ENCODE measurements around the gene MRPL42.
A peak's percentile ranks its signal among the peaks of the same experiment; 100 is the strongest.
"Not testable (repeated sequence)": the region's sequence is repeated elsewhere in the genome, so short reads cannot be mapped to it uniquely, and the experiment has no call there.

Gene MRPL42

GRCh38 chr12:93467351-93468007 is at the start of gene MRPL42:
MRPL42 (plus strand) TSS chr12:93467514; CDS start chr12:93469286, 1,772 bp downstream.
- peak; percentile 98 for DNase-seq

DNA sequence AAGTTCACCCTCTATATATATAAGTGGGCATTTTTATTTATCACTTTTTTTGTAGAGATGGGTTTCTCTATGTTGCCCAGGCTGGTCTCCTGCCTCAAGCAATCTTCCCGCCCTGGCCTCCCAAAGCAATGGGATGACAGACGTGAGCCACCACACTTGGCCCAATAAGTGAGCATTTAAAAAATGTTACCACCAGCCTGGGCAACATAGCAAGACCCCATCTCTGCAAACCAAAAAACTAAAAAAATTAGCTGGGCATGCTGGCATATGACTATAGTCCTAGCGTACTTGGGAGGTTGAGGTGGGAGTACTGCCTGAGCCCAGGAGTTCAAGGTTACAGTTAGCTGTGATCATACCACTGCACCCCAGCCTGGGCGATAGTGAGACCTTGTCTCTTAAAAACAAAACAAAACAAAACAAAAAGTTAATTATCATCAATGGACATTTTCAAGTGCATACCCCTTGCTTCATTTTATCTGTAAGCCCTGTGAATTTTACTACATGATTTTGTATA is 49.3 kb upstream of the MRPL42 start:
- no peak for DNase-seq

DNA sequence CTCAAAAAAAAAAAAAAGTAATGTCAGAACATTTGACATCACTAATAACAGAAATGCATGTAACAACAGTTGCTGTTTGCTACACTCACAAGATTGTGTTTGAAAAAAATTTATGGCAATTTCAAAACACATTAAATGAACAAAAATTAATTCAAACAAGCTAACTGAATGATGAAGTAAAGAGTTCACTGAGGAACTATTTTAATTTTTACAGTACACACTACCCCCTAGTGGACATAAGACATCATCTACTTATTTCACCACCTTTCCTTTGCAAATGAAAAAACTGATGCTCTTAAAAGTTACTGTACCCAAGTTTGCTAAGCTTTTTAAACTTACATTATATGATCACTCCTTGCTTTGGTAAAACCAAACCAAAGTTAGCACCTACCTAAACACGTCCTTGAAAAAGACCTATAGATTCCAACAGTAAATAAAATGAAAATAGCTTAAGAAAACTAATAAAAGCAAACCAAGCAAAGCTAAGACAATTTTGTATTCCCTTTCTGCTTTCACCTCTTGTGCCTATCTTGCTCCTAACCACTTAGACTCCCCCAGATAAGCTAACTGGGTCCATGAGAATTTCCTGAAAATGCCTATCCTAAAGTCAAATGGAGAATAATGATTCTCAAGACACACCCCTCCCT is 47.8 kb upstream of the MRPL42 start:
- DNase-seq, result no peak

GRCh38 chr12:93422050-93422449 is 45.3 kb upstream of the MRPL42 start:
- DNase-seq, result no peak

DNA sequence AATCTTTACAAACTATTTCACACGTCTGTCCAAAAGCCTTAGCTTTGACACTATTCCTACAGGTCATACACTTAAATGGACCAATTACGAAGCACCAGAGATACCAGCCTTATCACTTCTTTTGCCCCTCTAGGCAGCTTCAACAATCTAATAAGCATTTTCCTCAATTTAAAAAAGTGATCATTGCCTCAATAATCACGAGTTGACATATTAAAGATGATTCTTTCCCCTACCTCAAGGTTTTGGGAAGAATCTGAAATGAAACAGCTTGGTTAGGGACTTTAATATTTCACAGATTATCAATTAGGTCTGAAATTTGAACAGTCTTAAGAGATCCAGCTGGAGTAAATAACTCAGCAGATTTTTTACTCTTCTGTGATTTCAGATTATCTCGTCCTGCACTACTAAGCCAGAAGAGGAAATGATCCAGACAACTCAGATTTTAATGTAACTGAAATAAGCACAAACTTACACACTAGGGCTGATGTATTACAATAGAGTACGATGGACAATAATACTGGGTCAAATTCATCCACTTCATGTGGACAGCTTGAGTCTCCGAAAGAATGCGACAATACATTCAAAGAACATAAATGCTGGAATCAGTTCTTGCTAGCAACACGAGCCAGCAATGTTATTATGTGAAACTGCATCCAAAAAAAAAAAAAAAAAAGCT is 41.4 kb upstream of the MRPL42 start:
- DNase-seq, result no peak

DNA sequence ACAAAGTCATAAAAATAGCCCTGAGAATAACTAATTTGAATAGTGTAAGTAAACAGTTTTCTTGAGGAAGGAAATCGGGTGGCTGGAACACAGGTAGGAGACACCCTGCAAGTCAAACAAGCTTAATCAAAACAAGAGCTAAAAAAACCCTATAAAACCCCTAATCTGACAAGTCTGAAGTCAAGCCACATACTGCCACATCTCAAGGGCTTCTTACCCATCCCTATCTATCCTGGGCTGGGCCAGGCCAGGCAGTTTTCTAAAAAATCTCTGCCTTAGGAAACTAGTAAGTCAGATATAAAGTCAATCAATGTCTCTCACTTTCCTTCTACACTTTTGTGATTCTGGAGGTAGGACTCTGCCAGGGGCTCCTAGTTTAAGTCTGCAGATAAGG is 40.9 kb upstream of the MRPL42 start:
- no peak for DNase-seq

DNA sequence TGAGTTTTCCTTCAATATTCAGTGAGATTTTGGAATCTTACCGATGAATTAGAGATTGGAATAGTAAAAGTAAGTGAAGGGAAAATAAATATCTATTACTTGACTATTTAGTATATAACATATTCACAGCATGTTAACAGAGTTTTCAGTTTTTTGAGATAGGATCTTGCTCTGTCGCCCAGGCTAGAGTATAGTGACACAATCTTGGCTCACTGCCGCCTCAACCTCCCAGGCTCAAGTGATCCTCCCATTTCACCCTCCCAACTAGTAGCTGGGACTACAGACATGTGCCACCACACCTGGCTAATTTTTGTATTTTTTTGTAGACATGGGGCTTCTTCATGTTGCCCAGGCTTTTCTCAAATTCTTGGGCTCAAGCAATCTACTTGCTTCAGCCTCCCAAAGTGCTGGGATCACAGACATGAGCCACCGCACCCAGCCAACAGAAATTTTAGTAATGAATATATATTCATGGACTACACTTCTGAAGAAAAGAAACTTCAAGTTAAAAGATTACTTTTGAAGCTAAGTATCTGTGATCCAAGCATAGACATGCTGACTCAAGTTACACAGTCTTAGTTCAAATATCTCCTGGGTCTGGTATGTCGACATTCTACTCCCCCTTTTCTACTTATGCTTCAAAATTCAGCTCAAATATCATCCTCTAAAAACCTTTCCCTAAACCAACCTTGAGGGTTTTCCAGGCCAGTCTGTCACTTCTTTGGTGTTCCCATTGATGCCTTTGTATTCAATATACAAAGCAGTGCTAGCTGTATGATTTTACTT is 39.3 kb upstream of the MRPL42 start:
- no peak for DNase-seq

- no peak for DNase-seq
Measured at GRCh38 chr12:93429448-93429847, 37.9 kb upstream of the MRPL42 start.

DNA sequence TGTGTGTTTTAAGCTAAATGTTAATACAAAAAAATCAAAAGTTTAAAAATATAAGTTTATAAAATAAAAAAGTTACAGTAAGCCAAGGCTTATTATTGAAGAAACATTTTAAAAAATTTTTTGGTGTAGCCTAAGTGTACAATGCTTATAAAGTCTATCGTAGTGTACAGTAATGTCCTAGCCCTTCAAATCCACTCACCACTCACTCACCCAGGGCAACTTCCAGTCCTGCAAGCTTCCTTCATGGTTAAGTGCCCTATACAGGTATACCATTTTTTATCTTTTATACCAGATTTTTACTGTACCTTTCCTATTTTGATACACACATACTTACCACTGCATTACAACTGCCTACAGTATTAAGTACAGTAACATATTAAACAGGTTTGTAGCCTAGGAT is 37.5 kb upstream of the MRPL42 start:
- DNase-seq, result no peak

GRCh38 chr12:93430280-93430679 is 37.0 kb upstream of the MRPL42 start:
- DNase-seq, result no peak

GRCh38 chr12:93432031-93432430 is 35.3 kb upstream of the MRPL42 start:
- DNase-seq, result not testable (repeated sequence)

- no peak for DNase-seq
Measured at GRCh38 chr12:93434256-93434865, 33.0 kb upstream of the MRPL42 start.

DNA sequence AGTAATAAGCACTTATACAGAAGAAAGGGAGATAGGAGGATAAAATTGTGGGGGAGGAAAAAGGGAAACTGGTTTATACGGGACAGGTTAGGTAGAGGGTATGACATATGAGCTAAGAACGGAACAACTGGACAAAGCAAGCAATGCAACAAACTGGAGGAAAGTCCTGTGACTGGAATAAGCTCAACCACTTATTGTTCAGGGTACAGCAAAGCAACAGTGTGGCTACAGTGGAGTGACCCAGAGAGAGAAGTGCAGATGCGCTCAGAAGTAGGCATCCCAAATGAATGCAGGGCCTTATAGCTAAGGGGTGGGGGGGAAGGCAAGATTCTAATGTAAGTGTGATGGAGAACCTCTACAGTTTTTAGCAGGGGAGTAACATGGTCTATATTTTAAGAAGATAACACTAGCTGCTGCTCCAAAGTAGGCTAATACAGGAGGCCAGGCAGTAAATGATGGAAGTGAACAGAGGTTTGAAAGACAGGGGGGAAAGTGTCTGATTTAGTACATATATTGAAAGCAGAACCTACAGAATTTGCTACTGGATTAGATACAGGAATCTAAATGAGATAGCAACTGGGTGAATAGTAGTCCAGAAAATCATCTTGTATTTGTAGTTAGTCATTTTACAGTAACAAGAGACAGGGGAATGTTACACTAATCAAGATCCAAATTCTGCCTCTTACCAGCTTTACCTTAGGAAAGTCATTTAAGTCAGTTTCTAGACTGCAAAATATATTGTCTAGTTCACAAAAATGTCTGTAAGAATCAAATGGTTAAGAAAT is 28.9 kb upstream of the MRPL42 start:
- no peak for DNase-seq

DNA sequence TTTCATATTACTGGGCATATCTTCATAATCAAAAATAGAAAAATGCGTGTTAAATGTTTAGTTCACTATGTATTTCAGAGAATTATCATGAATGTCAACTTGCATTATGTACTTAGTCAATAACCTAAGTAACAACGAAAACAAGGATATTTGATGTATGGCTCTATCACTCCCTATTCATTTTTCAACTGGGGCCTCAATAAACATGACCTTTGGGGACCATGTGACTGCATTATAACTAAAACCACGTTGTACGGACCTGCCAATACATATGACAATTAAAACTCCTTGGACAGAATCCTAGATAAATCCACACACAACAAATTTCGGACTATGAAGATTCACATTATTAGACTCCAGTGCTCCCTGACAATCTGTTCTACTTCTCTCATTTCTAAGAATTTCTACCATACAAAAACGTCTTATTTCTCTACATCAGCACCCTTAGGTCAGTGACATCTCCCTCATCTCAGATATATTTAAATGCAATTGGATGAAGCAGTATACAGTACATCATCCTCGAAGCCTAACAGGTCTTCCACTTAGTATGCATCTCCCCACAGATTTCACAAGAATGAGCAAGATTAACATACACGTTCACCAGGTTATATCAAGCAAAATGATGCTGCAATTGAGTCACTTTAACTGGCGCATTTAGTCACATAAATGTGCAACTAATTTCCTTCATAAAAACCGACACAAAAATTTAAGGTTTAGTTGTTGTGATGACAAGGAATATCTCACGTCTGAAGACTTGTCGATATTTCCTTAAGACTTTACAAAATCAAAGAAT is 27.1 kb upstream of the MRPL42 start:
- DNase-seq, result no peak

DNA sequence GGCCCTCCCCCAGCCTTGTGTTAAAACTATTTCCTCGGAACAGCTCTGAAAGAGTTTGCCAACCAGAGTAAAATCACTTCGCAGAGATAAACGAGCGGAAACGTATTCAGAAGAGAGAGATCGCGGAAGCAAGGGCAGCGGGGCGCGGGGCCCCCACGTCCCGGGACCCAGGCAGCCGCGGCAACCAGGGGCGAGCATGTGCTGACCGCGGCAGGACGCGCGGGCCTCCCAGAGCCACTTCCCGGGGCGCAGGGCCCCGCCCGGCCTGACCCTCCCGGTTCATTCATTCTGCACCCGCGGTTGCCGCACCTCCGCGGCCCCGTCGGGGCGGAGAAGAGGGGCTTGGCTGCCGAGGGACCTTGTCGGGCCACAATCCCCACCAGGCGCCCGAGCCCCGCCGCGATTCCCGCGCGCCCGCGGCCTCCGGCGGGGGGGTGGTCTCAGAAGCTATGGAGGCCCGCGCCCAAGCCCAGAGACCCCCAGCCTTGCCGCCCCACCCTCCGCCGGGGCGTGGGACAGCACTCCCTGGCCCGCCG is 26.2 kb upstream of the MRPL42 start:
- DNase-seq, result peak; percentile 55

DNA sequence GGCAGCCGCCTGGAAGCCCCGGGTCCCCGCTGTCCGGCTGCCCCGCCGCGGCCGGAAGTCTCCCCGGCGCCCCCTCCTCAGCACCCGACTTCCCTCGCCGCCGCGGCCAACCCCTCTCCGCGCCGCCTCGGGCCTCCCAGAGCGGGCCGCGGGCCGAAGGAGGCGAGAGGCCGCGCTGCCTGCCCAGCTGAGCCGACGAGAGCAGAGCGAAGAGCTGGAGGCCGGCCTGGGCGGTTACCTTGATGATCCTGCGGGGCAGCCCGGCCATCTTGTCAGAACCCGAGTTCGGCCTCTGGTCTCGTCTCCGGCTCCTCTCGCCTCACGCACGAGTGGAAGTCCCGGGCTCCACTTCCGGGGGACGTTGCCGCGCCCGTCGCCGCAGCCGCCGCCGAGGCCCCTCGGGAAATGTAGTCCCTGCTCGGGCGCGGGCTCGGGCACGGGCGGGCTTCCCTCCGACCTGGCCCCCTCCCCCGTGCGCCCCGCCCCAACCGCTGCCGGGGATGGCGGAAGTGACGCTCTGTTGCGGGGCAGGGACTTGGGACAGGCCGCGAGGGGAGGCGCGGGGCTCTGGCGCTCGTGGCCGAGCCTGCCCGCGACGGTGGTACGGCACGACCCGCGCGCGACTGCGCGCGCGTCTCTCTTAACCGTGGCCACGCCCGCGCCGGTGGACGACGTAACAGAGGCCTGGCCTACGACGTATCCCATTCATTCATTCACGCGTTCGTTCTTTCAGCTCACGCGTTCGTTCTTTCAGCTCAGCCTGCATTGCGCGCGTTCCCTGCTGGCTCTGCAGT is 25.5 kb upstream of the MRPL42 start, which contains the start of gene UBE2N:
UBE2N (minus strand) TSS at position 331 of the 794 bp plus-strand sequence; CDS start at position 268, 63 bp downstream.
- peak; percentile 98 for DNase-seq

- no peak for DNase-seq
Measured at GRCh38 chr12:93442411-93443340, 24.6 kb upstream of the MRPL42 start.

GRCh38 chr12:93443576-93443975 is 23.7 kb upstream of the MRPL42 start:
- no peak for DNase-seq
